HG02642 (cell line): Measurements from ENCODE around the gene COPE.
"Not testable (repeated sequence)": the region's sequence is repeated elsewhere in the genome, so short reads cannot be mapped to it uniquely, and the experiment has no call there.

Experiments used
- ATAC-seq: cut with Tn5 transposase; IDR thresholded peaks from one replicate; pipeline ENCODE4 v1.9.1; 2021; ENCODE audit warnings: mild to moderate bottlenecking; ENCODE audit not compliant: unreplicated experiment, poor library complexity

COPE gene

DNA sequence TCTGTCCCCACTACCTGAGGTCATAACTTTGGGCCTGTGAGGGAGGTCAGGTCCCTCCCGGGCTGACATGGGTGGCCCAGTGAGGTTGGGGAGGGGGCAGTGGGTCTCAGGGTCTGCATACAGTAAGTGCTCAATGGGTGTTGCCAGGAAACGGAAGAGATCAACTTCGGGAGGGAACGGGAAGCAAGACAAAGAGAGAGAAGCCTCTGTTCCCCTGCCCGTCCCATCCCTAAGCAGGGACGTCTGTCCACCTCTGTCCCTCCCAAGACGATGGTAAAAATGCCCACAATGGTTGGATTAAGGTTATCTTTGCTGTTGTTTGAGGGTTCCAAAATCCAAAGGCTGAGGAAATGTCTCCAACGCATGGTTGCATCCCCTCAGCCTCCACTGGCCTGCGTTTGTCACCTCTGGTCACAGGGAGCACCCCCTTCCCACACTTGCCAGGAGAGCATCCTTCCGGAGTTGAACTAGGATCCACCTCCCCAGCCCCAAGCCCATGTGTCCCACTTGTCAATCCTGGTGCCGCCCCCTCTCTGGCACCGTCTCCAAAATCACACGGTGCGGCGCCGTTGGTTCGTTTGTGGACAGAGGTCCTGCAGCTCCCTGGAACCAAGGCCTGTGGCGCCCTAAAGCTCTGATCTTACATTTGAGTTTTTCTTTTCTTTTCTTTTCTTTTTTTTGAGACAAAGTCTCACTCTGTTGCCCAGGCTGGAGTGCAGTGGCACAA, 22.6 kb upstream of the COPE start:
- ATAC-seq, result no peak

- no peak for ATAC-seq
Measured at GRCh38 chr19:18940769-18941627, 21.8 kb upstream of the COPE start, which contains the start of gene HOMER3. HOMER3 (minus strand) TSS chr19:18941217; CDS start chr19:18938982, 2,235 bp downstream.

DNA sequence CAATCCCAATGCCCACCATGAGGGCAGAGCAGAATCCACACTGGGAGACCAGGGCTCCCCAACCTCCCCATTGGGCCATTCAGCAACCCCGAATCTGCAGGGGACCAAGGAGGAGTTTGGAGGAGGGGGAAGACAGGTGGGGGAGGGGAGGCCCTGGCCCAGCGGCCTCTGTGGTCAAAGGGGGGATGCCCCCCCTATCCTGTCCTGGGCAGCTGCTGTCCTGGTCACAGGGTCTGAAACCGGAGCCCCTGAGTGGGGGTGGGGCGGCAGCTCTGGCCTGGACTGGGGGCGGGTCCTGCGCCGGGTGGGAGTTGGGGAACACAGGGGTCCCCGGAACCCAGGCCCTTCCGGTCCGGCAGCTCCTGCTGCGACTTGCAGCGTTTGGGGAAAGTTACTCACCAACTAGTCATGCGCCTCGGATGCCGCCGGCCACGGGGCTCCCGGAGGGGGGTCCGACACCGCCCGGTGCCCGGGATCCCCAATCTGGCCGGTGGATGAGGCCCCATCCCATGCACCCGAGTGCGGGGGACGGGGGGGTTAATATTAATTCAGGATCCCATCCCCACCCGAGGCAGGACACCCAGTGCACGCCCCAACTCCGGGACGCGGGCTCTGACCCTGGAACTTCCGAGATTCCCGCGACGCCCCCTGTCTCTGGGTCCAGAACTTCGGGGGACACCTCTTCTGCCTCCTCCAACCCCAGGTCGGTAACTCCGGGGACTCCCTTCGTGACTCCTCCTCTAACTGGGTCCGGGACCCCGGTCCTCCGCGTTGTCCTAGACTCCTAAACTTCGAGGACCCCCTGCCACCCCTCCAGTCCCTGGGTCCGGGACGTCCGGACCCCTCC, 21.0 kb upstream of the COPE start:
- ATAC-seq, result no peak

- ATAC-seq, result no peak
Measured at GRCh38 chr19:18939163-18939562, 20.0 kb upstream of the COPE start.

GRCh38 chr19:18933297-18933696, 14.1 kb upstream of the COPE start:
- ATAC-seq, result no peak

GRCh38 chr19:18932216-18932841, 13.1 kb upstream of the COPE start:
- ATAC-seq, result no peak

DNA sequence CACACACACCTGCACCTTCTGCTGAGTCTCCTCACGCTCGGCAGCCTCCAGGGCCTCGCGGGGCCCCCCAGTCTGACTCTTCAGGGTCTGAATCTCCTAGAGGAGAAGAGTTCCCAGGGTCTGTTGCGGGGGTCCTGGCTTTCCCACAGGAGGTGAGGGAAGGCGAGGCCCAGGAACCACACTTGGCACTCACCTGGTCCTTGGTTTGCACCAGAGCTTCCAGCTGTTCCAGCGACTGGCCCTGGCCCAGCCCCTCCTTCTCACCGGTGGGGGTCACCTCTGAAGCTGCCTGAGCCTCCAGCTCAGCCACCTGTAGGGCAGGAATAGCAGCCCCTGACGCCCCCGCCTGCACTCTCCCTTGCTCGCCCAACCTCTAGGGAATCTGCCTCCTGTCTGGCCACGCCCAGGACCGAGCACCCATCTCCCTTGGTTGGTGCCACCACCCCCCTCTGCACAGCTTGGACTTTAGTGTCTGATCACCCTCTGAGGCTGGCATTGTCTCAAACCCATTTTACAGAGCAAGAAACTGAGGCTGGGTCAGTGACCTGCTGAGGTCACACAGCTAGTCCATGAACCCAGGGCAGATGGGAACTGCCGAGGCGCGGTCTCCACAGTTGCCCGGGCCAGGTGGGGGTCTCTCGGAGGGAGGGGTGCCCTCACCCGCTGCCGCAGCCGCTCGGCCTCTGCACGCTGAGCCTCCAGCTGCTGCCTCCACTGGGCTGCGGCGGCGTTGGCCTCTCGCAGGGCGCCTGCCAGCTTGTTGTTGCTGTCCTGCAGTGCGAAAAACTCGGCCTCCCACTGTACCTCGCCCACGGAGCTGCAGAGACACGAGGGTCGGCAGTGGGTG, 12.4 kb upstream of the COPE start:
- ATAC-seq, result no peak

GRCh38 chr19:18929311-18929710, 10.1 kb upstream of the COPE start:
- no peak for ATAC-seq

GRCh38 chr19:18928018-18928805, 9.0 kb upstream of the COPE start:
- no peak for ATAC-seq

DNA sequence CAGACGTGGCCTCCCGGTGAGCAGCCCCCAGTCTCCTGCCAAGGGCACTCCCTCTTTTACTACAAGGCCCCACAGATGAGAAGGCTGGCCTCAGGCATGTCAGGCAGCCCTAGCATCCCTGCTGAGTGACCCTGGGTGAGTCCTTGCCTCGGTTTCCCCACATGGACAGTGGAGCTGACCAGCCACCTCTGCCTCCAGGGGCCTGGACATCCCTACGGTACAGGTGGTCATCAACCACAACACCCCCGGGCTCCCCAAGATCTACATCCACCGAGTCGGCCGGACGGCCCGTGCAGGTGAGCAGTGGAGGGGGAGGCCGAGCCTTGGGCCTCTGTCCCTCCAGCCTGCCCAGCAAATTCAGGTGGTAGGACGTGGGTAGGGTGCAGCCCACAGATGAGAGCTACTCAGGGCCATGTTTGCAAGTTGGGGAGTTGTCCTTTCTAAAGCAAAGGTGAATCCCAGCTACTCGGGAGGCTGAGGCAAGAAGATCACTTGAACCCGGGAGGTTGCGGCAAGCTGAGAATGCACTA, 5.6 kb upstream of the COPE start:
- no peak for ATAC-seq

GRCh38 chr19:18922228-18922985, 3.2 kb upstream of the COPE start:
- ATAC-seq, result no peak

DNA sequence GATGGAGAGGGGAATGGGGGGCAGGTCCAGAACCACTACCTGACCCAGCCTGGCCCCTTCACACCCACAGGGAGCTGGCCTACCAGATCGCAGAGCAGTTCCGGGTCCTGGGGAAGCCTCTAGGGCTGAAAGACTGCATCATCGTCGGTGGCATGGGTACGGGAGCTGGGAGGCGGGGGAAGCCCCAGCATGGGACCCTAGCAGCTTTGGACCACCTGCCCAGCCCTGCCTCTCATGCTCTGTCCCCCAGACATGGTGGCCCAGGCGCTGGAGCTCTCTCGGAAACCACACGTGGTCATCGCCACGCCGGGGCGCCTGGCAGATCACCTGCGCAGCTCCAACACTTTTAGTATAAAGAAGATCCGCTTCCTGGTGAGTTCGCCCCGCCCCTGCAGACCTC, 2.4 kb upstream of the COPE start:
- ATAC-seq, result no peak

GRCh38 chr19:18920400-18920799, 1.2 kb upstream of the COPE start:
- ATAC-seq, result no peak

DNA sequence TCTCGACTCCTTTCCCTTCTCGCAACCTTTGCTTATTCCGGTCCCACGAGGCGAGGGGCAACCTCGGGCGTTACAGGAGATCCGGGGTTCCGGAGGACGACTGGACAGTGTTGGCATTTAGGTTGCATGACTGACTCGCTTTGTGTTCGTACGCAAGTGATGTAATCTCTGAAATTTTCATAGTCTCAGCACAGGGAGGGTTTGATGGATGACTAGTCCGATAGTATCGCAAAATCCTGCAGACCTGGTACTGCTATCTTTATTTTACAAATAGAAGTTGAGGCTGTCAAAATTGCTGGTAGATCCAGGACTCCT, 670 bp upstream of the COPE start:
- no peak for ATAC-seq

GRCh38 chr19:18917593-18917992, 1.6 kb downstream of the COPE start:
- not testable (repeated sequence) for ATAC-seq

GRCh38 chr19:18915639-18916038, 3.5 kb downstream of the COPE start:
- ATAC-seq, result no peak

DNA sequence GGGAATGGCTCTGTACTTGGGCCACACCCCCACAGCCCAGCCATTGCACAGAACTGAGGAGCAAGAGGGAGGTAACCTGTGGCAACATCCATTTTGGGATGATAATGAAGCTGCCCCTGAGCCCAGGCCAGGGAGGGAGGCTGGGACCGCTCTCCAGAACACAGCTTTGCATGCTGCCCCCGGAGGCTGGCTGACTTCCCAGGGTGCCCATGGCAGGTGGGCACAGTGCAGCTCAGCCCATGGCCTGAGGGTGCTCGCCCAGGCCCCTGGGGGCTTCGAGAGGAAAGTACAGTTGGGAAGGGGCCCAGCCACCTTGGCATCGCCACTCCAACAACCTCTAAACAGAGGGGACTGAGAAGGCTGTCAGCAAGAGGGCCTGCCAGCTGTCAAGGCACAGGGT, 5.7 kb downstream of the COPE start:
- ATAC-seq, result no peak

GRCh38 chr19:18912933-18913332, 6.3 kb downstream of the COPE start:
- ATAC-seq, result no peak
